GM12878 (cell line): ENCODE data around the gene ADGRE3. TPM values are rescaled to one million over a fixed set of nuclear protein-coding genes. Genes with fewer than 3 reads are reported as not detected.

Source experiments
- ATAC-seq: fragments of 200-7000 bp; cut with Tn5 transposase; 3 replicates; pipeline ENCODE4 v1.9.1; 2020; ENCODE audit warnings: mild to moderate bottlenecking, moderate library complexity
- BruUV-seq: library from RNA; stranded (reverse); fragments of 400-500 nt; replicated peaks from 2 replicates; lab custom pipeline; 2021; lab: Mats Ljungman, UMichigan
- CTCF ChIA-PET: fragments of 300-600 bp; sonication (Branson Sonifier 250); formaldehyde crosslinking; extraction: SDS; loops from one replicate; lab custom pipeline; 2021; ENCODE audit warnings: inconsistent platforms; lab: Yijun Ruan, JAX
- POLR2A ChIA-PET: fragments of 350-600 bp; formaldehyde crosslinking; extraction: SDS; loops from one replicate; lab custom pipeline; 2021; ENCODE audit warnings: inconsistent platforms; lab: Charles Lee
- RAD21 ChIA-PET: fragments of 300-600 bp; sonication (Branson Sonifier 250); formaldehyde crosslinking; loops from one replicate; lab custom pipeline; 2023; ENCODE audit warnings: antibody characterized with exemption; ENCODE audit not compliant: unreplicated experiment; lab: Charles Lee
- SMC1A ChIA-PET: fragments of 300-600 bp; sonication (Branson Sonifier 250); formaldehyde crosslinking; loops from one replicate; lab custom pipeline; 2023; ENCODE audit not compliant: unreplicated experiment, uncharacterized antibody; lab: Charles Lee
- DNase-seq: peaks from one replicate; pipeline ENCODE4 v3.0.0-alpha.2; 2011; ENCODE audit warnings: low read depth, low spot score
- FAIRE-seq: peaks from 3 replicates; lab custom pipeline; 2011; peaks lifted over from hg19 to GRCh38; lab: Jason Lieb, UNC
- H2AFZ ChIP-seq: 2 replicates; pipeline ENCODE4 v1.6.0; 2011; ENCODE audit warnings: low read depth, low read length, control low read depth; ENCODE audit not compliant: control insufficient read depth
- H3K27ac ChIP-seq: 2 replicates; pipeline ENCODE4 v1.5.1; 2011; ENCODE audit warnings: control low read depth; ENCODE audit not compliant: control insufficient read depth, insufficient read depth
- H3K27me3 ChIP-seq, 2 experiments: replicated peaks in 1 of 2; 2 replicates each; pipeline versions ENCODE4 v1.6.0 to v1.6.1; 2011; ENCODE audit warnings: low read length in 1 of 2; ENCODE audit not compliant: control insufficient read depth in 2 of 2, insufficient read depth in 2 of 2
- H3K36me3 ChIP-seq, 2 experiments: 2 replicates each; pipeline ENCODE4 v1.5.1; 2011; ENCODE audit warnings: low read length in 1 of 2; ENCODE audit not compliant: control insufficient read depth in 2 of 2, insufficient read depth in 2 of 2
- H3K4me1 ChIP-seq: 2 replicates; pipeline ENCODE4 v1.6.1; 2011; ENCODE audit warnings: mild to moderate bottlenecking, low read length, moderate library complexity, mixed read lengths; ENCODE audit not compliant: control insufficient read depth, insufficient read depth
- H3K4me2 ChIP-seq: 2 replicates; pipeline ENCODE4 v1.6.0; 2011; ENCODE audit warnings: control low read depth; ENCODE audit not compliant: control insufficient read depth, insufficient read depth
- H3K4me3 ChIP-seq: fragments of 200-600 bp; sonication (generic); 2 replicates; pipeline ENCODE4 v1.5.1; 2016
- H3K79me2 ChIP-seq: 2 replicates; pipeline ENCODE4 v1.6.0; 2011; ENCODE audit warnings: low read length; ENCODE audit not compliant: control insufficient read depth, insufficient read depth
- H3K9ac ChIP-seq: 2 replicates; pipeline ENCODE4 v1.8.0; 2011; ENCODE audit warnings: low read length, control low read depth, mixed read lengths; ENCODE audit not compliant: control insufficient read depth, insufficient read depth
- H3K9me3 ChIP-seq: replicated peaks from 3 replicates; pipeline ENCODE4 v1.5.1; 2011; ENCODE audit warnings: mild to moderate bottlenecking, low read length; ENCODE audit not compliant: control insufficient read depth, insufficient read depth
- H4K20me1 ChIP-seq: 2 replicates; pipeline ENCODE4 v1.6.0; 2011; ENCODE audit not compliant: control insufficient read depth, insufficient read depth
- ASH2L ChIP-seq: fragments of 300-600, 200-600 bp; sonication (generic); IDR thresholded peaks from 2 replicates; pipeline ENCODE4 v1.6.1; 2017; ENCODE audit warnings: low read depth, mild to moderate bottlenecking, borderline replicate concordance
- BACH1 ChIP-seq: fragments of 450-650 bp; IDR thresholded peaks from 2 replicates; pipeline ENCODE4 v1.6.1; 2017; ENCODE audit warnings: mild to moderate bottlenecking, borderline replicate concordance
- CREB1 ChIP-seq: IDR thresholded peaks from 2 replicates; pipeline ENCODE4 v1.6.1; 2012; ENCODE audit warnings: low read depth, mild to moderate bottlenecking, inconsistent platforms
- FOS ChIP-seq: IDR thresholded peaks from 3 replicates; pipeline ENCODE4 v1.6.1; 2011; ENCODE audit warnings: borderline replicate concordance; ENCODE audit not compliant: insufficient read length; ENCODE audit errors: extremely low read depth
- FOXM1 ChIP-seq: IDR thresholded peaks from 2 replicates; pipeline ENCODE4 v1.6.1; 2012; ENCODE audit warnings: low read depth, mild to moderate bottlenecking, inconsistent platforms, low read length, moderate library complexity
- NFYB ChIP-seq: IDR thresholded peaks from 2 replicates; pipeline ENCODE4 v1.6.1; 2011; ENCODE audit warnings: low read depth, mild to moderate bottlenecking, low read length, improper control_type of control experiment, moderate library complexity; ENCODE audit not compliant: insufficient read depth
- POLR2AphosphoS2 ChIP-seq: IDR thresholded peaks from 2 replicates; pipeline ENCODE4 v1.6.1; 2011; ENCODE audit warnings: low read depth, mild to moderate bottlenecking, low read length, improper control_type of control experiment, moderate library complexity
- RELA ChIP-seq: fragments of 450-650 bp; IDR thresholded peaks from 2 replicates; pipeline ENCODE4 v1.8.0; 2014; ENCODE audit warnings: borderline replicate concordance; ENCODE audit not compliant: partially characterized antibody
- SMAD1 ChIP-seq: fragments of 450-650 bp; IDR thresholded peaks from 2 replicates; pipeline ENCODE4 v1.6.1; 2018; ENCODE audit warnings: mild to moderate bottlenecking, low read depth; ENCODE audit not compliant: partially characterized antibody
- ZNF24 ChIP-seq: fragments of 450-650 bp; IDR thresholded peaks from 2 replicates; pipeline ENCODE4 v1.6.1; 2017; ENCODE audit warnings: antibody characterized with exemption, mild to moderate bottlenecking
- WGBS: methylation state at CpG from one replicate; pipeline ENCODE4 v1.1.6; 2016; ENCODE audit warnings: low lambda C conversion rate; ENCODE audit not compliant: insufficient replicate concordance, insufficient coverage; ENCODE audit errors: missing lambda C conversion rate; 5-methylcytosine and 5-hydroxymethylcytosine counted together
- in situ Hi-C: fragments of 300-500 bp; cut with MboI; formaldehyde crosslinking; loops from 9 replicates; pipeline ENCODE4 v1.14.3; 2018; ENCODE audit warnings: mixed read lengths
- intact Hi-C: fragments of 100-400 bp; cut with micrococcal nuclease; formaldehyde crosslinking; loops from one replicate; pipeline ENCODE4 v1.14.2; 2022; ENCODE audit not compliant: unreplicated experiment
- polyA plus RNA-seq, 11 experiments: library from polyadenylated mRNA; depleted of rRNA in 4 of 11; unstranded in 6 of 11; stranded (reverse) in 5 of 11; fragments of >200 nt; fragmentation: Nextera tagmentation in 4 of 11; fragmentation: Illumina TruSeq in 1 of 11; extraction: Ambion mirVana in 4 of 11; extraction: Trizol in 1 of 11; gene quantifications; 1 replicate in 1 of 11; 2 replicates in 10 of 11; pipeline versions ENCODE4 v1.2.1 to v1.2.3, GENCODE V29; 2011 to 2016; ENCODE audit warnings: inconsistent platforms in 2 of 11, missing spikeins in 2 of 11, low read depth in 1 of 11
- total RNA-seq, 4 experiments: library from RNA; depleted of rRNA in 3 of 4; stranded (reverse); fragments of >200 nt in 3 of 4; fragmentation: Illumina TruSeq in 1 of 4; extraction: Trizol in 1 of 4; gene quantifications; 2 replicates each; pipeline versions ENCODE4 v1.2.1 to v1.2.3, GENCODE V29; 2013 to 2021
- TF ChIP-seq, protein P1 (sequence below): fragments of 450-650 bp; IDR thresholded peaks from 2 replicates; pipeline ENCODE4 v1.6.1; 2017; ENCODE audit warnings: mild to moderate bottlenecking
- TF ChIP-seq, protein P2 (sequence below): IDR thresholded peaks from 2 replicates; pipeline ENCODE4 v1.6.1; 2012; ENCODE audit warnings: improper control_type of control experiment, low read depth, low read length; ENCODE audit not compliant: insufficient replicate concordance
- TF ChIP-seq, protein P3 (sequence below): IDR thresholded peaks from 2 replicates; pipeline ENCODE4 v1.6.1; 2011; ENCODE audit warnings: low read depth, low read length, improper control_type of control experiment, borderline replicate concordance

ADGRE3 gene
- total and polyA plus RNA-seq, 10 of the 15 experiments (the other 5 are each of a cell fraction or from before 2014, with no cell fraction given), result 0.04 to 0.10 (median 0.05) TPM; not detected in 6

DNA sequence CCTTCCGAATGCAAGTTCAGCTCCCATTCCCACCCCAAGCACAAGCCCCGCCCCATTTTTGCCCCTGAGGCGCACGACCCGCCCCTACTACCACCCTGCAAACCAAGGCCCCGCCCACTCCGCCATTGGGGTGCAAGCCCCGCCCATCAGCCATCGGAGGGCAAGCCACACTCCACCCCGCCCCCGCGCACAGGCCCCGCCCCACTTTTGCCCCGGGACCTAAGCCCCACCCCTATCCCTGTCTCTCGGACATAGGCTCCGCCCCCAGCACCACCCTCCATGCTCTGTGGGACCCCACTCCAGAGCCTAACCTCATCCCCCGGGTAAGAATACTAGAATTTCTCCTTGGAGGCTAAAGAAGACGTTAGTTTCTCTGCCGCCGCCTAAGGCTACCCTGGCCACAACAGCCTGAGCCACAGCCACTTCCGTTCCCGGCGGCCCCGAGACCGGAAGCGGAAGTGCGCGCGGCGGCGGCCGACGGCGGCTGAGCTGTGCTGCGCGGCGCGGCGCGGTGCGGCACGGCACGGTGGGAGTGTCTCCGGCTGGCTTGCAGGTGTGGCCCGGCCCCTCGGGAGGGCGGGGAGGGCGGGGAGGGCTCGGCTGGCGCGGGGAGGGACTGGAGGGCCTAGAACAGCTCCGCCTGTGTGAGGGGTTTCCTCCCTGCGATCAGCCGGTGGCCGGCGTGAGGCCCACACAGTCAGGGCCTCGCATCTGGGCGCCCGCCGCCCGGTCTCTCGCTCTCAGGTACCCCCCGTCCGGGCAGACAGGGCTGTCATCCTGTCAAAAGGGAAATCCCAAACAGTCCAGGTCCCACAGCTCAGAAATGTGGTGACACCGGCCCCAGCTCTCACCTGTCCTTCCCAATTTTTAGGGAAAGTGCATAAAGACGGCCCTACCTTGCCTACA lies 15.2 kb upstream of the ADGRE3 start, which contains the start of gene ZNF333:
TSS of gene ZNF333 (plus strand) at position 451 of the 906 bp plus-strand sequence. CDS start 3,444 bp downstream, outside the sequence.
- no peaks in the 10 kb centered on the region; the same call in 1 of the 2 replicates for H3K79me2 ChIP-seq
- SMC1A ChIA-PET, result interaction anchor here (1.1 to 12.0 kb wide), 6 partner anchors 10 to 113 kb away, joined by 4 to 558 read pairs (median 34); partner anchors contain the start of genes ADGRE3, CLEC17A and NDUFB7
- no peak for TF ChIP-seq CREB1
- TF ChIP-seq, protein P1, sequence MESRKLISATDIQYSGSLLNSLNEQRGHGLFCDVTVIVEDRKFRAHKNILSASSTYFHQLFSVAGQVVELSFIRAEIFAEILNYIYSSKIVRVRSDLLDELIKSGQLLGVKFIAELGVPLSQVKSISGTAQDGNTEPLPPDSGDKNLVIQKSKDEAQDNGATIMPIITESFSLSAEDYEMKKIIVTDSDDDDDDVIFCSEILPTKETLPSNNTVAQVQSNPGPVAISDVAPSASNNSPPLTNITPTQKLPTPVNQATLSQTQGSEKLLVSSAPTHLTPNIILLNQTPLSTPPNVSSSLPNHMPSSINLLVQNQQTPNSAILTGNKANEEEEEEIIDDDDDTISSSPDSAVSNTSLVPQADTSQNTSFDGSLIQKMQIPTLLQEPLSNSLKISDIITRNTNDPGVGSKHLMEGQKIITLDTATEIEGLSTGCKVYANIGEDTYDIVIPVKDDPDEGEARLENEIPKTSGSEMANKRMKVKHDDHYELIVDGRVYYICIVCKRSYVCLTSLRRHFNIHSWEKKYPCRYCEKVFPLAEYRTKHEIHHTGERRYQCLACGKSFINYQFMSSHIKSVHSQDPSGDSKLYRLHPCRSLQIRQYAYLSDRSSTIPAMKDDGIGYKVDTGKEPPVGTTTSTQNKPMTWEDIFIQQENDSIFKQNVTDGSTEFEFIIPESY, result no peak
- TF ChIP-seq SMAD1, result no peak
- TF ChIP-seq POLR2AphosphoS2, result peak; percentile 85
- TF ChIP-seq RELA, result peak; percentile 69
- peak; percentile 80 for TF ChIP-seq BACH1
- TF ChIP-seq FOXM1, result no peak
- TF ChIP-seq ASH2L, result no peak
- no peak for TF ChIP-seq FOS
- TF ChIP-seq, protein P2, sequence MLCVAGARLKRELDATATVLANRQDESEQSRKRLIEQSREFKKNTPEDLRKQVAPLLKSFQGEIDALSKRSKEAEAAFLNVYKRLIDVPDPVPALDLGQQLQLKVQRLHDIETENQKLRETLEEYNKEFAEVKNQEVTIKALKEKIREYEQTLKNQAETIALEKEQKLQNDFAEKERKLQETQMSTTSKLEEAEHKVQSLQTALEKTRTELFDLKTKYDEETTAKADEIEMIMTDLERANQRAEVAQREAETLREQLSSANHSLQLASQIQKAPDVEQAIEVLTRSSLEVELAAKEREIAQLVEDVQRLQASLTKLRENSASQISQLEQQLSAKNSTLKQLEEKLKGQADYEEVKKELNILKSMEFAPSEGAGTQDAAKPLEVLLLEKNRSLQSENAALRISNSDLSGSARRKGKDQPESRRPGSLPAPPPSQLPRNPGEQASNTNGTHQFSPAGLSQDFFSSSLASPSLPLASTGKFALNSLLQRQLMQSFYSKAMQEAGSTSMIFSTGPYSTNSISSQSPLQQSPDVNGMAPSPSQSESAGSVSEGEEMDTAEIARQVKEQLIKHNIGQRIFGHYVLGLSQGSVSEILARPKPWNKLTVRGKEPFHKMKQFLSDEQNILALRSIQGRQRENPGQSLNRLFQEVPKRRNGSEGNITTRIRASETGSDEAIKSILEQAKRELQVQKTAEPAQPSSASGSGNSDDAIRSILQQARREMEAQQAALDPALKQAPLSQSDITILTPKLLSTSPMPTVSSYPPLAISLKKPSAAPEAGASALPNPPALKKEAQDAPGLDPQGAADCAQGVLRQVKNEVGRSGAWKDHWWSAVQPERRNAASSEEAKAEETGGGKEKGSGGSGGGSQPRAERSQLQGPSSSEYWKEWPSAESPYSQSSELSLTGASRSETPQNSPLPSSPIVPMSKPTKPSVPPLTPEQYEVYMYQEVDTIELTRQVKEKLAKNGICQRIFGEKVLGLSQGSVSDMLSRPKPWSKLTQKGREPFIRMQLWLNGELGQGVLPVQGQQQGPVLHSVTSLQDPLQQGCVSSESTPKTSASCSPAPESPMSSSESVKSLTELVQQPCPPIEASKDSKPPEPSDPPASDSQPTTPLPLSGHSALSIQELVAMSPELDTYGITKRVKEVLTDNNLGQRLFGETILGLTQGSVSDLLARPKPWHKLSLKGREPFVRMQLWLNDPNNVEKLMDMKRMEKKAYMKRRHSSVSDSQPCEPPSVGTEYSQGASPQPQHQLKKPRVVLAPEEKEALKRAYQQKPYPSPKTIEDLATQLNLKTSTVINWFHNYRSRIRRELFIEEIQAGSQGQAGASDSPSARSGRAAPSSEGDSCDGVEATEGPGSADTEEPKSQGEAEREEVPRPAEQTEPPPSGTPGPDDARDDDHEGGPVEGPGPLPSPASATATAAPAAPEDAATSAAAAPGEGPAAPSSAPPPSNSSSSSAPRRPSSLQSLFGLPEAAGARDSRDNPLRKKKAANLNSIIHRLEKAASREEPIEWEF, result no peak
- TF ChIP-seq, protein P3, sequence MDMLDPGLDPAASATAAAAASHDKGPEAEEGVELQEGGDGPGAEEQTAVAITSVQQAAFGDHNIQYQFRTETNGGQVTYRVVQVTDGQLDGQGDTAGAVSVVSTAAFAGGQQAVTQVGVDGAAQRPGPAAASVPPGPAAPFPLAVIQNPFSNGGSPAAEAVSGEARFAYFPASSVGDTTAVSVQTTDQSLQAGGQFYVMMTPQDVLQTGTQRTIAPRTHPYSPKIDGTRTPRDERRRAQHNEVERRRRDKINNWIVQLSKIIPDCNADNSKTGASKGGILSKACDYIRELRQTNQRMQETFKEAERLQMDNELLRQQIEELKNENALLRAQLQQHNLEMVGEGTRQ, result no peak
- TF ChIP-seq ZNF24, result 0 out of 2 replicates have a peak, but pooled peaks have one; percentile 14
- no peak for TF ChIP-seq NFYB

More for the DNA sequence above, 15.2 kb upstream of the ADGRE3 start, which contains the start of gene ZNF333:
- ChIA-PET POLR2A (interaction anchor here (0.5 to 10.2 kb wide), 11 partner anchors 9 to 321 kb away, joined by 3 to 190 read pairs (median 4); partner anchors contain the start of genes ADGRE3 and NDUFB7), CTCF (interaction anchor here (0.9 to 12.9 kb wide), 9 partner anchors 8 to 134 kb away, joined by 3 to 803 read pairs (median 8); partner anchors contain the start of genes ADGRE3 and NDUFB7), RAD21 (interaction anchor here (0.9 to 9.4 kb wide), 9 partner anchors 10 to 133 kb away, joined by 3 to 593 read pairs (median 7); partner anchors contain the start of genes ADGRE3 and NDUFB7)
- H3K4me2 ChIP-seq, result peak within 1 kb of the TSS; percentile 86
- no TSS peak for BruUV-seq
- no peaks in the 10 kb centered on the region for H3K36me3 ChIP-seq
- H3K9me3 ChIP-seq, result no peaks in the 10 kb centered on the region
- H3K4me3 ChIP-seq, result peak within 1 kb of the TSS; percentile 96
- H3K27ac ChIP-seq, result peak within 1 kb of the TSS; percentile 95
- peak within 1 kb of the TSS; percentile 85 for H3K9ac ChIP-seq
- H2AFZ ChIP-seq, result peak within 1 kb of the TSS; percentile 91
- FAIRE-seq (peak; percentile 23), DNase-seq (peak; percentile 68), ATAC-seq (peak; percentile 98)
- in situ Hi-C loops (loop anchor here (5.0 kb wide), 1 partner anchor 118 kb away; the partner anchor contains the start of gene NDUFB7), intact Hi-C loops (loop anchor here (2.0 to 10.0 kb wide), 2 partner anchors 75 to 199 kb away; no protein-coding TSS in a partner anchor)
- WGBS, result under 1% methylated on average over 51 of the region's 66 CpGs
- peaks cover 8% of the 10 kb centered on the region for H3K4me1 ChIP-seq
- H4K20me1 ChIP-seq, result no peaks in the 10 kb centered on the region
- H3K27me3 ChIP-seq, result no peaks in the 10 kb centered on the region
